OCI-LY1 (cell line): ENCODE data around the gene ANKHD1.

ENCODE experiments used
- H2AFZ ChIP-seq: fragments of 200-600 bp; sonication (generic), shearing (Covaris generic); 2 replicates; pipeline ENCODE4 v1.6.0; 2014; ENCODE audit warnings: antibody characterized with exemption, mild to moderate bottlenecking, low read length
- H3F3A ChIP-seq: fragments of 200-600 bp; sonication (generic), shearing (Covaris generic); 2 replicates; pipeline ENCODE4 v1.6.0; 2014; ENCODE audit warnings: mild to moderate bottlenecking, antibody characterized with exemption, low read length, moderate library complexity; ENCODE audit not compliant: insufficient read depth
- H3K27ac ChIP-seq: fragments of 200-600 bp; sonication (generic); 2 replicates; pipeline ENCODE4 v1.5.1; 2014; ENCODE audit warnings: low read length, mixed run types, mild to moderate bottlenecking, low read depth; ENCODE audit not compliant: poor library complexity, severe bottlenecking
- H3K27me3 ChIP-seq: fragments of 200-600 bp; sonication (generic); 2 replicates; pipeline ENCODE4 v1.6.0; 2014; ENCODE audit warnings: antibody characterized with exemption, mild to moderate bottlenecking, low read length, moderate library complexity; ENCODE audit not compliant: insufficient read depth
- H3K36me3 ChIP-seq: fragments of 200-600 bp; sonication (generic); 2 replicates; pipeline ENCODE4 v1.6.1; 2014; ENCODE audit warnings: mild to moderate bottlenecking, antibody characterized with exemption, low read length, moderate library complexity, mixed read lengths; ENCODE audit not compliant: insufficient read depth
- H3K4me1 ChIP-seq: fragments of 200-600 bp; sonication (generic); 2 replicates; pipeline ENCODE4 v1.5.1; 2014; ENCODE audit warnings: mild to moderate bottlenecking, low read length, moderate library complexity; ENCODE audit not compliant: insufficient read depth, severe bottlenecking
- H3K4me2 ChIP-seq: fragments of 200-600 bp; sonication (generic), shearing (Covaris generic); 2 replicates; pipeline ENCODE4 v1.6.1; 2014; ENCODE audit warnings: low read length
- H3K4me3 ChIP-seq: fragments of 200-600 bp; sonication (generic); 2 replicates; pipeline ENCODE4 v1.5.1; 2014; ENCODE audit warnings: low read length, low read depth, mild to moderate bottlenecking, mixed read lengths; ENCODE audit not compliant: poor library complexity, severe bottlenecking
- H3K79me2 ChIP-seq: fragments of 200-600 bp; shearing (Covaris generic); 2 replicates; pipeline ENCODE4 v1.6.1; 2016; ENCODE audit warnings: mixed run types, low read length, mixed read lengths; ENCODE audit not compliant: insufficient read depth
- H3K9ac ChIP-seq: fragments of 200-600 bp; sonication (generic), shearing (Covaris generic); 2 replicates; pipeline ENCODE4 v1.6.1; 2014; ENCODE audit warnings: mild to moderate bottlenecking, low read length, mixed read lengths
- H3K9me2 ChIP-seq: fragments of 200-600 bp; sonication (generic), shearing (Covaris generic); 2 replicates; pipeline ENCODE4 v1.6.1; 2014; ENCODE audit warnings: low read depth, mild to moderate bottlenecking, low read length, mixed read lengths
- H3K9me3 ChIP-seq: fragments of 200-600 bp; shearing (Covaris generic); 2 replicates; pipeline ENCODE4 v1.6.1; 2014; ENCODE audit warnings: low read length, mixed read lengths
- H4K20me1 ChIP-seq: fragments of 200-600 bp; sonication (generic), shearing (Covaris generic); 2 replicates; pipeline ENCODE4 v1.6.0; 2016; ENCODE audit warnings: mild to moderate bottlenecking, low read length; ENCODE audit not compliant: insufficient read depth
- EZH2 ChIP-seq: fragments of 200-600 bp; sonication (generic), shearing (Covaris generic); IDR thresholded peaks from 2 replicates; pipeline ENCODE4 v1.8.0; 2017; ENCODE audit warnings: borderline replicate concordance, mixed run types, mild to moderate bottlenecking, antibody characterized with exemption, low read length, moderate library complexity, mixed read lengths
- TF ChIP-seq, protein P1 (sequence below): fragments of 200-600 bp; sonication (generic), shearing (Covaris generic); IDR thresholded peaks from 2 replicates; pipeline ENCODE4 v1.5.1; 2017; ENCODE audit warnings: mild to moderate bottlenecking, antibody characterized with exemption, low read length, moderate library complexity, mixed read lengths

ANKHD1 gene

DNA sequence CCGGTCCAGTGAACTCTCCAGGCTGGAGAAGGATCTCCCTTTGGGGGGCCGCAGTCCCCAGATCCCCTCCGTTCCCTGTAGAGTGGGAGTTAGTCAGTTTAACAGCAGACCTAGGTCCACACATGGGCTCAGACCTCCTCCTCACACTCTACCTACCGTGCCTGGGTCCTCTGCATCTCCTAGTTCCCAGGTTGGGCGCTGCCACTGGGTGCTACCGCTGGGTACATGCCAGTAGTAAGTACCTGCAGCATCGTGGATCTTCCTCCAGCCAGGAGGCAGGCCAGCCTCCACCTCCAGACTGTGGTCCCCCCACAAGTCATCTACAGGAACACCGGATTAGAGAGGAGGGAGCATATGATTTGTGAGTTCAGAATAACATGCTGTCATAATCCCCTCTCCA is 162.0 kb downstream of the ANKHD1 start:
- Histone ChIP-seq H3K36me3 (peaks cover 24% of the 10 kb centered on the region), H3K79me2 (no peaks in the 10 kb centered on the region), H3K27me3 (no peaks in the 10 kb centered on the region), H3K9me2 (no peaks in the 10 kb centered on the region), H3K27ac (no peak overlapping the region), H3F3A (no peaks in the 10 kb centered on the region), H2AFZ (no peak overlapping the region), H3K4me1 (peaks cover 27% of the 10 kb centered on the region), H3K9ac (peak overlapping the region; percentile 92), H3K4me3 (peak overlapping the region; percentile 79), H3K9me3 (no peaks in the 10 kb centered on the region), H4K20me1 (no peaks in the 10 kb centered on the region), H3K4me2 (peak overlapping the region; percentile 94)
- TF ChIP-seq EZH2 = no peak
- TF ChIP-seq, protein P1, sequence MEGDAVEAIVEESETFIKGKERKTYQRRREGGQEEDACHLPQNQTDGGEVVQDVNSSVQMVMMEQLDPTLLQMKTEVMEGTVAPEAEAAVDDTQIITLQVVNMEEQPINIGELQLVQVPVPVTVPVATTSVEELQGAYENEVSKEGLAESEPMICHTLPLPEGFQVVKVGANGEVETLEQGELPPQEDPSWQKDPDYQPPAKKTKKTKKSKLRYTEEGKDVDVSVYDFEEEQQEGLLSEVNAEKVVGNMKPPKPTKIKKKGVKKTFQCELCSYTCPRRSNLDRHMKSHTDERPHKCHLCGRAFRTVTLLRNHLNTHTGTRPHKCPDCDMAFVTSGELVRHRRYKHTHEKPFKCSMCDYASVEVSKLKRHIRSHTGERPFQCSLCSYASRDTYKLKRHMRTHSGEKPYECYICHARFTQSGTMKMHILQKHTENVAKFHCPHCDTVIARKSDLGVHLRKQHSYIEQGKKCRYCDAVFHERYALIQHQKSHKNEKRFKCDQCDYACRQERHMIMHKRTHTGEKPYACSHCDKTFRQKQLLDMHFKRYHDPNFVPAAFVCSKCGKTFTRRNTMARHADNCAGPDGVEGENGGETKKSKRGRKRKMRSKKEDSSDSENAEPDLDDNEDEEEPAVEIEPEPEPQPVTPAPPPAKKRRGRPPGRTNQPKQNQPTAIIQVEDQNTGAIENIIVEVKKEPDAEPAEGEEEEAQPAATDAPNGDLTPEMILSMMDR = no peak

DNA sequence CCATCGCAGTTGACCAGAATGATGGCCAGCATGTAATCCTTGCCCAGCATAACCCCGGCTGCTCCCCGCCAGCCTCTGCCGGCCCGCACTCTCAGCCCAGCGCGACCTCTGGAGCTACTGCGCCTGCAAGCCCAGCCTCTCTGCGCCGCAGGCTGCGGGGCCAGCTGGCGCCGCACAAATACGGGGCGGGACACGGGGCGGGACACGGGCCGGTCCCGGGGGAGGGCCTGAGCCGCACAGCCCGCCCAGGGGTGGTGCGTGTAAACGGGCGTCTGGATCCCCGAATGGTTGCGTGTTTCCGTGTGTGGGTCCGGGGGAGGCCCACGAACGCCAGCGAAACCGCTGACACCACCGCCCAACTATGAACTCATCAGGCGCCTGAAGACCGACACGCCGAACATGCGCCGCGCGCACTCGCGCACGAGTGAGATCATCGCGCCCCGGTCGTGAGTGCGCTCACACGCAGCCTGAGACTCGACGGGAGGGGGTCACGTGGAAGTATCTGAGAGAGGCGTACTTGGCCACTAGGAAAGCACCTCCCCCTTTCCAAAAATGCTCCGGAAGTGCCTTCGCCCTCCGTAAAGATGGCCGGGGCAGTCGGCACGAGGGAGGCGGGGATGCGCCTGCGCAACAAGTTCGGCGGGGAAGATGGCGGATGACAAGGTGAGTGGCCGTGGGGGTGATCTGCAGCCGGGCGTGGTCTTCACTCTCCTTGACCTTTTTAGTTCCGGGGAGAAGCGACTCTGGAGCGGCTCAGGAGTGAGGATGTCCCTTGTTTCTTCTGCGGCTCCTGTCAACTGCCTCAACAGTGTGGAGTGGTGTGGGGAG is 162.8 kb downstream of the ANKHD1 start, which contains the start of the genes APBB3 and SLC35A4:
Gene APBB3 (minus strand): TSS at position 403 of the 828 bp plus-strand sequence. CDS start 353 bp downstream, at position 50.
Gene SLC35A4 (plus strand): TSS at position 633 of the 828 bp plus-strand sequence. CDS start 2,342 bp downstream, outside the sequence.
- Histone ChIP-seq H3K4me3 (peak within 1 kb of the TSS; percentile 79), H3K4me1 (peaks cover 33% of the 10 kb centered on the region), H3F3A (no peaks in the 10 kb centered on the region), H3K9ac (peak within 1 kb of the TSS; percentile 92), H4K20me1 (no peaks in the 10 kb centered on the region), H3K4me2 (peak within 1 kb of the TSS; percentile 94), H3K27ac (peak within 1 kb of the TSS; percentile 57), H2AFZ (no peak within 1 kb of the TSS; the same call in 1 of the 2 replicates), H3K9me2 (no peaks in the 10 kb centered on the region), H3K9me3 (no peaks in the 10 kb centered on the region), H3K27me3 (no peaks in the 10 kb centered on the region), H3K36me3 (peaks cover 28% of the 10 kb centered on the region), H3K79me2 (no peaks in the 10 kb centered on the region)
- TF ChIP-seq, protein P1 = no peak
- no peak for TF ChIP-seq EZH2

- Histone ChIP-seq H3K9me2 (no peaks in the 10 kb centered on the region), H3K79me2 (no peaks in the 10 kb centered on the region), H3K36me3 (peaks cover 33% of the 10 kb centered on the region), H3K4me2 (peak overlapping the region; percentile 94), H2AFZ (no peak overlapping the region; the same call in 1 of the 2 replicates), H4K20me1 (no peaks in the 10 kb centered on the region), H3K27ac (peak overlapping the region; percentile 57), H3K4me1 (peaks cover 33% of the 10 kb centered on the region), H3K4me3 (peak overlapping the region; percentile 79), H3F3A (no peaks in the 10 kb centered on the region), H3K27me3 (no peaks in the 10 kb centered on the region), H3K9ac (peak overlapping the region; percentile 92), H3K9me3 (no peaks in the 10 kb centered on the region)
- TF ChIP-seq EZH2 = no peak
- TF ChIP-seq, protein P1 = no peak
Measured at GRCh38 chr5:140565024-140565779, 163.6 kb downstream of the ANKHD1 start.
